H9 (cell line): Measurements from ENCODE around the gene IL1RAPL1. TPM values are rescaled to one million over a fixed set of nuclear protein-coding genes. Genes with fewer than 3 reads are reported as not detected.

ENCODE experiments used
- DNase-seq: peaks from one replicate; pipeline ENCODE4 v3.0.0-alpha.2; 2017
- H2AFZ ChIP-seq: one replicate; pipeline ENCODE4 v1.6.1; 2013; ENCODE audit warnings: mild to moderate bottlenecking, low read length, control low read depth, moderate library complexity
- H2AK5ac ChIP-seq: 2 replicates; pipeline ENCODE4 v1.6.1; 2013; ENCODE audit warnings: low read length, control low read depth, mixed read lengths; ENCODE audit not compliant: insufficient read length
- H2BK120ac ChIP-seq: one replicate; pipeline ENCODE4 v1.6.1; 2013; ENCODE audit warnings: low read depth, mild to moderate bottlenecking, low read length, control low read depth, inconsistent platforms; ENCODE audit not compliant: poor library complexity, severe bottlenecking
- H2BK12ac ChIP-seq: 2 replicates; pipeline ENCODE4 v1.6.1; 2013; ENCODE audit warnings: low read length, control low read depth, mixed read lengths, low read depth; ENCODE audit not compliant: insufficient read length
- H2BK15ac ChIP-seq: 2 replicates; pipeline ENCODE4 v1.6.1; 2013; ENCODE audit warnings: low read depth, low read length, control low read depth
- H2BK20ac ChIP-seq: one replicate; pipeline ENCODE4 v1.6.1; 2013; ENCODE audit warnings: low read depth, mild to moderate bottlenecking, low read length, control low read depth, inconsistent platforms; ENCODE audit not compliant: poor library complexity, severe bottlenecking
- H2BK5ac ChIP-seq: 2 replicates; pipeline ENCODE4 v1.6.1; 2013; ENCODE audit warnings: low read length, control low read depth, mixed read lengths; ENCODE audit not compliant: insufficient read length
- H3K14ac ChIP-seq: 2 replicates; pipeline ENCODE4 v1.6.1; 2013; ENCODE audit warnings: low read length, control low read depth; ENCODE audit not compliant: insufficient read depth
- H3K18ac ChIP-seq: 2 replicates; pipeline ENCODE4 v1.6.1; 2013; ENCODE audit warnings: low read depth, mild to moderate bottlenecking, mixed read lengths, low read length, control low read depth; ENCODE audit not compliant: insufficient read length
- H3K23ac ChIP-seq: 2 replicates; pipeline ENCODE4 v1.6.1; 2013; ENCODE audit warnings: low read length, control low read depth, mixed read lengths, low read depth; ENCODE audit not compliant: insufficient read length
- H3K23me2 ChIP-seq: 2 replicates; pipeline ENCODE4 v1.6.1; 2013; ENCODE audit warnings: low read depth, mild to moderate bottlenecking, mixed read lengths, low read length, control low read depth; ENCODE audit not compliant: insufficient read length, poor library complexity, severe bottlenecking
- H3K27ac ChIP-seq: 2 replicates; pipeline ENCODE4 v1.5.1; 2013; ENCODE audit warnings: low read length, control low read depth, mixed read lengths, low read depth; ENCODE audit not compliant: insufficient read length
- H3K27me3 ChIP-seq: 2 replicates; pipeline ENCODE4 v1.6.1; 2013; ENCODE audit warnings: low read length, control low read depth, inconsistent platforms; ENCODE audit not compliant: insufficient read depth
- H3K4ac ChIP-seq: 2 replicates; pipeline ENCODE4 v1.6.1; 2013; ENCODE audit warnings: low read depth, mild to moderate bottlenecking, control low read depth, inconsistent platforms, low read length, moderate library complexity
- H3K4me1 ChIP-seq: 2 replicates; pipeline ENCODE4 v1.6.1; 2013; ENCODE audit warnings: low read length, control low read depth, inconsistent platforms; ENCODE audit not compliant: insufficient read depth
- H3K4me2 ChIP-seq: 2 replicates; pipeline ENCODE4 v1.6.1; 2013; ENCODE audit warnings: low read length, control low read depth, mixed read lengths; ENCODE audit not compliant: insufficient read length, insufficient read depth
- H3K56ac ChIP-seq: 2 replicates; pipeline ENCODE4 v1.6.1; 2013; ENCODE audit warnings: low read depth, mild to moderate bottlenecking, mixed read lengths, low read length, control low read depth; ENCODE audit not compliant: insufficient read length
- H3K79me1 ChIP-seq: 2 replicates; pipeline ENCODE4 v1.6.1; 2013; ENCODE audit warnings: low read depth, mild to moderate bottlenecking, moderate library complexity, low read length, control low read depth, inconsistent platforms; ENCODE audit not compliant: insufficient read depth, poor library complexity, severe bottlenecking
- H3K79me2 ChIP-seq: 2 replicates; pipeline ENCODE4 v1.6.1; 2013; ENCODE audit warnings: low read length, control low read depth, inconsistent platforms; ENCODE audit not compliant: insufficient read depth
- H3K9ac ChIP-seq: 2 replicates; pipeline ENCODE4 v1.6.1; 2013; ENCODE audit warnings: low read length, control low read depth, mixed read lengths; ENCODE audit not compliant: insufficient read length; ENCODE audit errors: extremely low read depth
- H3K9me3 ChIP-seq: one replicate; pipeline ENCODE4 v1.6.1; 2013; ENCODE audit warnings: low read depth, low read length, inconsistent platforms; ENCODE audit not compliant: control insufficient read depth
- H3T11ph ChIP-seq: one replicate; pipeline ENCODE4 v1.6.1; 2013; ENCODE audit warnings: mild to moderate bottlenecking, low read length, control low read depth, inconsistent platforms
- H4K20me1 ChIP-seq: one replicate; pipeline ENCODE4 v1.6.1; 2013; ENCODE audit not compliant: control insufficient read depth, insufficient read length, insufficient read depth
- H4K5ac ChIP-seq: 2 replicates; pipeline ENCODE4 v1.6.1; 2013; ENCODE audit warnings: low read depth, mild to moderate bottlenecking, mixed read lengths, low read length, control low read depth; ENCODE audit not compliant: insufficient read length
- H4K8ac ChIP-seq: replicated peaks from 2 replicates; pipeline ENCODE4 v1.6.1; 2013; ENCODE audit warnings: low read length, control low read depth, mixed read lengths, low read depth; ENCODE audit not compliant: insufficient read length
- H4K91ac ChIP-seq: 2 replicates; pipeline ENCODE4 v1.6.1; 2013; ENCODE audit warnings: low read depth, mild to moderate bottlenecking, moderate library complexity, mixed read lengths, low read length, control low read depth; ENCODE audit not compliant: insufficient read length
- H3K27ac Mint-ChIP-seq, 3 experiments: 2 replicates in 2 of 3; 3 replicates in 1 of 3; pipeline ENCODE4 v1.8.0; 2020 to 2021; ENCODE audit warnings: mixed read lengths in 3 of 3, mild to moderate bottlenecking in 1 of 3, moderate library complexity in 1 of 3
- H3K27me3 Mint-ChIP-seq: 2 replicates; pipeline ENCODE4 v1.8.0; 2021; ENCODE audit warnings: low read depth, mild to moderate bottlenecking, moderate library complexity, mixed read lengths
- H3K36me3 Mint-ChIP-seq, 3 experiments: 2 replicates in 2 of 3; 3 replicates in 1 of 3; pipeline ENCODE4 v1.8.0; 2020 to 2021; ENCODE audit warnings: low read depth in 3 of 3, mixed read lengths in 3 of 3; ENCODE audit not compliant: insufficient read depth in 1 of 3
- H3K4me1 Mint-ChIP-seq, 2 experiments: 2 replicates each; pipeline ENCODE4 v1.8.0; 2020; ENCODE audit warnings: mixed read lengths in 2 of 2
- H3K4me3 Mint-ChIP-seq, 2 experiments: 2 replicates in 1 of 2; 3 replicates in 1 of 2; pipeline ENCODE4 v1.8.0; 2020 to 2021; ENCODE audit warnings: mild to moderate bottlenecking in 2 of 2, mixed read lengths in 2 of 2, moderate library complexity in 1 of 2
- H3K9me3 Mint-ChIP-seq, 2 experiments: 2 replicates in 1 of 2; 3 replicates in 1 of 2; pipeline ENCODE4 v1.8.0; 2020; ENCODE audit warnings: mild to moderate bottlenecking in 2 of 2, mixed read lengths in 2 of 2, moderate library complexity in 1 of 2
- WGBS: extraction: QIAGEN DNeasy Blood & Tissue Kit; methylation state at CpG from one replicate; pipeline ENCODE4 v1.1.7; 2013; ENCODE audit warnings: missing lambda C conversion rate, low lambda C conversion rate, mixed read lengths; ENCODE audit not compliant: insufficient read length; ENCODE audit errors: extremely low coverage; 5-methylcytosine and 5-hydroxymethylcytosine counted together
- total RNA-seq: library from RNA; stranded (reverse); gene quantifications from 2 replicates; pipeline ENCODE4 v1.2.1, GENCODE V29; 2021
- TF ChIP-seq, protein P1 (sequence below): fragments of 200-600 bp; sonication (generic); conservative IDR thresholded peaks from 3 replicates; pipeline ENCODE4 v1.8.0; 2021; ENCODE audit warnings: antibody characterized with exemption, mild to moderate bottlenecking

Gene IL1RAPL1
- total RNA-seq, 1 experiment from 2014 or later = 0.31 TPM

DNA sequence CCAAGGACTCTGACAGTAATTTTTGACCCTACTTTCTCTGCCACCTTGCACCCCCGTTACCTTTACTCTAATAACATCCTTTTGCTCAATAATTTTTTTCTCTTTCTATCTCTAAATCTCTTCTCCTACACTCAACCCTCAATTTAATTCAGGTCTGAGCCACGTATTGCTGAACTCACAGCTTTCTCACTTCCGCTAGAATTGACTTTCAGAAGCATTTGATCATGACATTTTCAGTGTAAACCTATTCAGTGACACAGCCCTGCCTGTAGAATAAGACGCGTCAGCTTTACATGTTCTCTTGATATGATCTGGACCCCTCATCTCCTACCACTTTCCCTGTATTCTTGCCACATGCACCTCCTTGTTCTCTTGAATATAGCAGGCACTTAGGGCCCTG, 1188.6 kb downstream of the IL1RAPL1 start:
- H3K4ac ChIP-seq = no peak overlapping the region

More for the DNA sequence above, 1188.6 kb downstream of the IL1RAPL1 start:
- 100% methylated on average over 1 of the region's 5 CpGs for WGBS
- H2BK120ac ChIP-seq = no peak overlapping the region
- no peaks in the 10 kb centered on the region for H3K23me2 ChIP-seq
- no peak overlapping the region for H3T11ph ChIP-seq
- no peak overlapping the region for H2BK15ac ChIP-seq
- Mint-ChIP-seq H3K4me3 (no peak overlapping the region), H3K36me3 (no peaks in the 10 kb centered on the region), H3K27me3 (no peaks in the 10 kb centered on the region), H3K27ac (no peak overlapping the region), H3K4me1 (peaks cover 21 to 33% of the 10 kb centered on the region in 2 experiments), H3K9me3 (peaks cover 2 to 39% of the 10 kb centered on the region in 2 experiments; a peak in 3 of 5 replicates)
- no peak overlapping the region for H4K8ac ChIP-seq
- H3K79me1 ChIP-seq = no peaks in the 10 kb centered on the region
- H2AFZ ChIP-seq = no peak overlapping the region
- H3K27ac ChIP-seq = no peak overlapping the region
- TF ChIP-seq, protein P1, sequence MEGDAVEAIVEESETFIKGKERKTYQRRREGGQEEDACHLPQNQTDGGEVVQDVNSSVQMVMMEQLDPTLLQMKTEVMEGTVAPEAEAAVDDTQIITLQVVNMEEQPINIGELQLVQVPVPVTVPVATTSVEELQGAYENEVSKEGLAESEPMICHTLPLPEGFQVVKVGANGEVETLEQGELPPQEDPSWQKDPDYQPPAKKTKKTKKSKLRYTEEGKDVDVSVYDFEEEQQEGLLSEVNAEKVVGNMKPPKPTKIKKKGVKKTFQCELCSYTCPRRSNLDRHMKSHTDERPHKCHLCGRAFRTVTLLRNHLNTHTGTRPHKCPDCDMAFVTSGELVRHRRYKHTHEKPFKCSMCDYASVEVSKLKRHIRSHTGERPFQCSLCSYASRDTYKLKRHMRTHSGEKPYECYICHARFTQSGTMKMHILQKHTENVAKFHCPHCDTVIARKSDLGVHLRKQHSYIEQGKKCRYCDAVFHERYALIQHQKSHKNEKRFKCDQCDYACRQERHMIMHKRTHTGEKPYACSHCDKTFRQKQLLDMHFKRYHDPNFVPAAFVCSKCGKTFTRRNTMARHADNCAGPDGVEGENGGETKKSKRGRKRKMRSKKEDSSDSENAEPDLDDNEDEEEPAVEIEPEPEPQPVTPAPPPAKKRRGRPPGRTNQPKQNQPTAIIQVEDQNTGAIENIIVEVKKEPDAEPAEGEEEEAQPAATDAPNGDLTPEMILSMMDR = no peak
- H4K20me1 ChIP-seq = no peaks in the 10 kb centered on the region
- H3K27me3 ChIP-seq = no peaks in the 10 kb centered on the region
- no peak overlapping the region for H2BK20ac ChIP-seq
- no peaks in the 10 kb centered on the region for H3K4me1 ChIP-seq
- no peaks in the 10 kb centered on the region for H3K79me2 ChIP-seq
- no peak overlapping the region for H4K5ac ChIP-seq
- no peak overlapping the region for H3K4me2 ChIP-seq
- H3K9me3 ChIP-seq = no peaks in the 10 kb centered on the region
- H4K91ac ChIP-seq = no peak overlapping the region
- no peak overlapping the region for H3K14ac ChIP-seq
- no peak overlapping the region for H3K9ac ChIP-seq
- no peak for DNase-seq
- no peak overlapping the region for H3K18ac ChIP-seq
- no peak overlapping the region for H2BK5ac ChIP-seq
- H3K56ac ChIP-seq = no peak overlapping the region
- H2BK12ac ChIP-seq = no peak overlapping the region
- H2AK5ac ChIP-seq = no peak overlapping the region
- no peak overlapping the region for H3K23ac ChIP-seq
